Measurements from ENCODE around the gene CHST11. TPM values are rescaled to one million over a fixed set of nuclear protein-coding genes. Genes with fewer than 3 reads are reported as not detected.

Gene CHST11
- total RNA-seq, 1 experiment from 2014 or later, result 6.7 TPM

GRCh38 chr12:104752881-104753280 lies 296.1 kb downstream of the CHST11 start:
- H3K27ac ChIP-seq (ENCODE audit: insufficient read length, low read depth, low read length), result no peak overlapping the region
- H4K20me1 ChIP-seq (ENCODE audit: control insufficient read depth, insufficient read depth, insufficient read length), result no peaks in the 10 kb centered on the region
- Mint-ChIP-seq H3K4me1 (peaks cover 24 to 33% of the 10 kb centered on the region in 2 experiments), H3K27ac (no peak overlapping the region; a peak in 1 of 7 replicates), H3K27me3 (ENCODE audit: low read depth) (no peaks in the 10 kb centered on the region), H3K9me3 (no peaks in the 10 kb centered on the region), H3K4me3 (no peak overlapping the region), H3K36me3 (ENCODE audit: insufficient read depth in 1 of 3, low read depth in 3 of 3) (peaks cover 7 to 11% (median 10%) of the 10 kb centered on the region in 3 experiments; a peak in 5 of 7 replicates)
- H3K14ac ChIP-seq (ENCODE audit: insufficient read depth, low read length), result no peak overlapping the region
- H3K18ac ChIP-seq (ENCODE audit: insufficient read length, low read depth, low read length), result no peak overlapping the region
- no peaks in the 10 kb centered on the region for H3K27me3 ChIP-seq (ENCODE audit: insufficient read depth, low read length)
- H2BK12ac ChIP-seq (ENCODE audit: insufficient read length, low read depth, low read length), result no peak overlapping the region
- H3K4me2 ChIP-seq (ENCODE audit: insufficient read depth, insufficient read length, low read length), result no peak overlapping the region
- H3K9ac ChIP-seq (ENCODE audit: extremely low read depth, insufficient read length, low read length), result no peak overlapping the region
- H4K91ac ChIP-seq (ENCODE audit: insufficient read length, low read depth, low read length), result no peak overlapping the region
- no peak overlapping the region for H4K5ac ChIP-seq (ENCODE audit: insufficient read length, low read depth, low read length)
- DNase-seq, result peak; percentile 17
- H3K23me2 ChIP-seq (ENCODE audit: insufficient read length, low read depth, low read length, poor library complexity, severe bottlenecking), result no peaks in the 10 kb centered on the region
- H3K23ac ChIP-seq (ENCODE audit: insufficient read length, low read depth, low read length), result no peak overlapping the region
- H2BK120ac ChIP-seq (ENCODE audit: low read depth, low read length, poor library complexity, severe bottlenecking), result no peak overlapping the region
- H2BK5ac ChIP-seq (ENCODE audit: insufficient read length, low read length), result no peak overlapping the region
- no peak overlapping the region for H3K4ac ChIP-seq (ENCODE audit: low read depth, low read length)
- H2BK15ac ChIP-seq (ENCODE audit: low read depth, low read length), result no peak overlapping the region
- no peak overlapping the region for H3K56ac ChIP-seq (ENCODE audit: insufficient read length, low read depth, low read length)
- peaks cover 6% of the 10 kb centered on the region; the same call in 1 of the 2 replicates for H3K4me1 ChIP-seq (ENCODE audit: insufficient read depth, low read length)
- no CpG with 5 or more reads among the region's 7 CpGs for WGBS (ENCODE audit: extremely low coverage, insufficient read length, low lambda C conversion rate)
- no peaks in the 10 kb centered on the region for H3K79me2 ChIP-seq (ENCODE audit: insufficient read depth, low read length)
- no peak overlapping the region for H3T11ph ChIP-seq (ENCODE audit: low read length)
- no peaks in the 10 kb centered on the region for H3K9me3 ChIP-seq (ENCODE audit: control insufficient read depth, low read depth, low read length)
- TF ChIP-seq CTCF (conservative IDR thresholded peaks at IDR 0.05), result no peak
- no peak overlapping the region for H2AK5ac ChIP-seq (ENCODE audit: insufficient read length, low read length)
- H3K79me1 ChIP-seq (ENCODE audit: insufficient read depth, low read depth, low read length, poor library complexity, severe bottlenecking), result no peaks in the 10 kb centered on the region
- no peak overlapping the region for H4K8ac ChIP-seq (replicated peaks; ENCODE audit: insufficient read length, low read depth, low read length)
- H2AFZ ChIP-seq (ENCODE audit: low read length), result no peak overlapping the region
- no peak overlapping the region for H2BK20ac ChIP-seq (ENCODE audit: low read depth, low read length, poor library complexity, severe bottlenecking)
